Measurements from ENCODE around the gene SLC66A2.

DNA sequence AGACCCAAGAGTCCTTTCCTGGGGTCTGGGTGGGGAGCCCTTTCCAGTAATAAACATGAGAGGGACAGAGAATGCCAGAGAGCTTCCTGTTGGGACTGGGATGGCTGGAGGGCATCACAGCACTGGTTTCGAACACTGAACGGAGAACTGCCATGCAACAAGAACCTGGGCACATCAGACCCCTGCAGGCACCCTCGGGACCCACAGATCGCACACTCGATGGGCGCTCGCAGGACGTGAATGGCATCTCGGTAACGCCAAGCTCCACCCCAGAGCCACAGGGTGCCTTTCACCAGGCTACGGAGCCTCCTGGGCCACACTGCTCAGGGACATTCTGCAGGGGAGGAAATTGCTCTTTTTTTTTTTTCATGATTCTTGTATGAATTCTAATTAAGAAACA, 25.1 kb downstream of the SLC66A2 start:
- TF ChIP-seq EZH2phosphoT487 (IDR thresholded peaks at IDR 0.05; ENCODE audit: insufficient read depth, low read depth) = no peak
- no peak for TF ChIP-seq EZH2 (IDR thresholded peaks at IDR 0.05; ENCODE audit: insufficient read depth, poor library complexity, severe bottlenecking)

Measured in GM23248 (cell line).